HG03159 (cell line): Measurements from ENCODE around the gene PHACTR4.
"Not testable (repeated sequence)": the region's sequence is repeated elsewhere in the genome, so short reads cannot be mapped to it uniquely, and the experiment has no call there.

ENCODE experiments used
- ATAC-seq: cut with Tn5 transposase; IDR thresholded peaks from one replicate; pipeline ENCODE4 v1.9.1; 2021; ENCODE audit warnings: mild to moderate bottlenecking, moderate library complexity; ENCODE audit not compliant: unreplicated experiment

PHACTR4 gene

GRCh38 chr1:28370239-28371009 is 884 bp downstream of the PHACTR4 start:
- ATAC-seq = peak; percentile 20

DNA sequence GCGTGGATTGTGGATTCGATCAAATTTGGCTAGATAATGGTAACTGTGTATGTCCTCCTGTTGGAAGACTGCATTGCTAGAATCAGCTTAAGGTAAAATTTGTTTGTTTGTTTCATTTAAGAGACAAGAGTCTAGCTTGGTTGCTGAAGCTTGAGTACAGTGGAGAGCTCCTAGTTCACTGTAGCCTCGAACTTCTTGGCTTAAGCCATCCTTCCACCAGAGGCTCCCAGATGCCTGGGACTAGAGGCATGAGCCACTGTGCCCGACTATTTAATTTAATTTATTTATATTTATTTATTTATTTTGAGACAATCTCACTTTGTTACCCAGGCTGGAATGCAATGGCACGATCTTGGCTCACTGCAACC is 1.5 kb downstream of the PHACTR4 start:
- ATAC-seq = no peak

GRCh38 chr1:28373450-28373849 is 3.9 kb downstream of the PHACTR4 start:
- ATAC-seq = not testable (repeated sequence)

GRCh38 chr1:28374297-28374696 is 4.8 kb downstream of the PHACTR4 start:
- no peak for ATAC-seq

DNA sequence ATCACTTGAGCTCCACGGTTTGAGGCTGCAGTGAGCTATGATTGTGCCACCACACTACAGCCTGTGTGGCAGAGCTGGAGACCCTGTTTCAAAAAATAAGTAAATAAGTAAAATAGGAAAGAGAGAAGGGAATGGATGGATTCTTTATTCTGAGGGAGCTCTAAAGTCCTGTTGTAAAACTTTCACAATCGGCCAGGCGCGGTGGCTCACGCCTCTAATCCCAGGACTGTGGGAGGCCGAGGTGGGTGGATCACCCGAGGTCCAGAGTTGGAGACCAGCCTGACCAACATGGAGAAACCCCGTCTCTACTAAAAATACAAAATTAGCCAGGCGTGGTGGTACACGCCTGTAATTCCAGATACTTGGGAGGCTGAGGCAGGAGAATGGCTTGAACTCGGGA is 6.1 kb downstream of the PHACTR4 start:
- not testable (repeated sequence) for ATAC-seq

DNA sequence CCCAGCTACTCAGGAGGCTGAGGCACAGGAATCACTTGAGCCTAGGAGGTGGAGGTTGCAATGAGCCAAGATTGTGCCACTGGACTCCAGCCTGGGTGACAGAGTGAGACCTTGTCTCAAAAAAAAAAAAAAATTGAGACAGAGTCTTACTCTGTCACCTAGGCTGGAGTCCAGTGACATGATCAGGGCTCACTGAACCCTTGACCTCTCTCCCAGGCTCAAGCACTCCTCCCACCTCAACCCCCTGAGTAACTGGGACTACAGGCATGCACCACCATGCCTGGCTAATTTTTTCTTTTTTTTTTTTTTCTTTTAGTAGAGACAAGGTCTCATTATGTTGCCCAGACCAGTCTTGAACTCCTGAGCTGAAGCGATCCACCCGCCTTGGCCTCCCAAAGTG is 6.7 kb downstream of the PHACTR4 start:
- not testable (repeated sequence) for ATAC-seq

GRCh38 chr1:28378906-28379305 is 9.4 kb downstream of the PHACTR4 start:
- no peak for ATAC-seq

DNA sequence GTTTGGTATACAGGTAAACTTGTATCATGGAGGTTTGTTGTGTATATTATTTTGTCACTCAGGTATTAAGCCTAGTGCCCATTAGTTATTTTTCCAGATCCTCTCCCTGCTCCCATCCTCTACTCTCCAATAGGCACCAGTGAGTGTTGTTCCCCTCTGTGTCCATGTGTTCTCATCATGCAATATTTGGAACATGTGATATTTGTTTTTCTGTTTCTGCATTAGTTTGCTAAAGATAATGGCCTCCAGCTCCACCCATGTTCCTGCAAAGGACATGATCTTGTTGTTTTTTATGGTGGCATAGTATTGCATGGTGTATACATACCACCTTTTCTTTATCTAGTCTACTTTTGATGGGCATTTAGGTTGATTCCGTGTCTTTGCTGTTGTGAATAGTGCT is 10.9 kb downstream of the PHACTR4 start:
- ATAC-seq = no peak

DNA sequence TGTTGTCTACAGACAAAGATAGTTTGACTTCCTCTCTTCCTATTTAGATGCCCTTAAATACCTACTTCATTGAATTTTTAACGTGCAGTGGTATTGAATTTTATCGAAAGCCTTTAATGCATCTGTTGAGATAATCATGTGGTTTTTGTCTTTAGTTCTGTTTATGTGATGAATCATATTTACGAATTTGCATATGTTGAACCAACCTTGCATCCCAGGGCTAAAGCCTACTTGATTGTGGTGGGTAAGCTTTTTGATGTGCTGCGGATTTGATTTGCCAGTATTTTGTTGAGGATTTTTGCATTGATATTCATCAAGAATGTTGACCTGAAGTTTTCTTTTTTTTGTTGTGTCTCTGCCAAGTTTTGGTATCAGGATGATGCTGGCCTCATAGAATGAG is 14.2 kb downstream of the PHACTR4 start:
- ATAC-seq = not testable (repeated sequence)

- no peak for ATAC-seq
Observed at GRCh38 chr1:28392027-28392652, 22.6 kb downstream of the PHACTR4 start.

- no peak for ATAC-seq
Observed at GRCh38 chr1:28394136-28394535, 24.6 kb downstream of the PHACTR4 start.

DNA sequence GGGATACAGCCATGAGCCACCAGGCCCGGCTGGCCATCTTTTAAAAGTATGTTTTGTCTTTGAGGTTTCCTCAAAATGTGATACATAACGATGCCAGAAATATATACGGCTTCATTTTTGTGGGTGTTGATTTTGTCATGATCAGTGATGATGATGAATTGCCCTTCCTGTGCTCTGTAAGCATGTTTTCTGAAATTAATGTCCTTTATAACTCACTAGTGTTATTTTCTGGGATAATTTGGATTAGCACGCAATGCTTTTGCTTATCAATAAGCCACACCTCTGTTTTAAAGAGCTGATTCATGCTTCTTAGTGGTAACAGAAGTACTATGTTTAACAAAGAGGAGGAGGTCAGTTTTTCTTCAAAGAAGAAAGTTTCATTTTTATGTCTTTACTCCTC is 25.6 kb downstream of the PHACTR4 start:
- ATAC-seq = no peak

GRCh38 chr1:28401760-28402159 is 32.2 kb downstream of the PHACTR4 start:
- no peak for ATAC-seq

GRCh38 chr1:28409090-28409489 is 39.5 kb downstream of the PHACTR4 start:
- no peak for ATAC-seq

DNA sequence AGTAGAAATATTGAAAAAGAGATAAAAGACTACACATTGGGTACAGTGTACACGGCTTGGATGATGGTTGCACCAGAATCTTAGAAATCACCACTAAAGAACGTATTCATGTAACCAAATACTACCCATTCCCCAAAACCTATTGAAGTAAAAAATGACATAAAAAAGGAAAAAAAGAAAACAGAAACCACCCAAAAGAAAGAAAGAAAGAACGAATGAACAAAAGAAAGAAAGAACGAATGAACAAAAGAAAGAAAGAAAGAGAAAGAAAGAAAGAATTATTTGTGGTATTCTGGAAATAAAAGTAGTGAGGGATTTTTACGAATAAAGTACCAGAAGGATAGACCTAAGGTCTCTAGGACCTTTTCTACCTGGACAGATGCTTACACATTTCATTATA is 42.1 kb downstream of the PHACTR4 start:
- ATAC-seq = no peak

GRCh38 chr1:28412731-28413130 is 43.2 kb downstream of the PHACTR4 start:
- no peak for ATAC-seq

- ATAC-seq = no peak
Observed at GRCh38 chr1:28416509-28417194, 47.1 kb downstream of the PHACTR4 start.

DNA sequence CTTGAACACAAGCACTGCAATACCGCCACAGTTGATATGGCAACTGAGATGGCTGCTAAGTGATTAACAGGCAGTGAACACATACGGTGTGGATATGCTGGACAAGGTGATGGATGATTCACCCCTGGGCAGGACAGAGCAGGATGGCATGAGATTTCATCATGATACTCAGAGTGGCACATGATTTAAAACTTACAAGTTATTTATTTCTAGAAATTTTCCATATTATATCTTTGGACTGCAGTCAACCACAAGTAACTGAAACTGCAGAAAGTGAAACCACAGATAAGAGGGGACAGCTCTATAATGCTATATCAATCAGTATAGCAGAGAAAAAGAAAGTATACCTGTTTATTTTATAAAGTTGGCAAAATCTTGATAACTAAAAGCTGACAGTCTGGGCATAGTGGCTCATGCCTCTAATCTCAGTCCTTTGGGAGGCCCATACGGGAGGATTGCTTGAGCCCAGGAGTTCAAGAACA is 47.9 kb downstream of the PHACTR4 start:
- no peak for ATAC-seq

DNA sequence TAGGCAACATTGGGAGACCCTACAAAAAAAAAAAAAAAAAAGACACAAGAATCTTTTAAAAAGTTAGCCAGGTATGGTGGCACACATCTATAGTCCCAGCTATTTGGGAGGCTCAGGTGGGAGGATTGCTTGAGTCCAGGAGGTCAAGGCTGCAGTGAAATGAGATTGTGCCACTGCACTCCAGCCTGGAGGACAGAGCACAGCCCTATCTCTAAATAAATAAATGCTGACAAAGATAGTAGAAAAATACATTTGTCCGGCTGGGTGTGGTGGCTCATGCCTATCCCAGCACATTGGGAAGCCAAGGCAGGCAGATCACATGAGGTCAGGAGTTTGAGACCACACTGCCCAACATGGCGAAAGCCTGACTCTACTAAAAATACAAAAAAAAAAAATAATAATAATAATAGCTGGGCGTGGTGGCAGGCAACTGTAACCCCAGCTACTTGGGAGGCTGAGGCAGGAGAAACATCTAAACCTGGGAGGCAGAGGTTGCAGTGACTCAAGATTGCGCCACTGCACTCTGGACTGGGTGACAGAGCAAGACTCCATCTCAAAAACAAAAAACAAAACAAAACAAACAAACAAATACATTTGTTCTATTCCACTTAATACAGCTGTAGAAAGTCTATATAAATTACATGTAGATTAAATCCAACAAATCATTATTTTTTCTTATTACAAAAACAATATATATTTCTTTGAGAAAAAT is 48.5 kb downstream of the PHACTR4 start:
- ATAC-seq = no peak

- no peak for ATAC-seq
Observed at GRCh38 chr1:28421744-28422143, 52.2 kb downstream of the PHACTR4 start.

GRCh38 chr1:28426831-28427230 is 57.3 kb downstream of the PHACTR4 start:
- ATAC-seq = no peak
